Stimulated activated CD8-positive, alpha-beta memory T cell treated with anti-CD3 and anti-CD28 coated beads, Interleukin-12 subunit alpha, Interleukin-12 subunit beta, amount 100 ng/mL, for 1 hour (primary cell): Measurements from ENCODE around the gene CERS5.

Experiments used
- DNase-seq: peaks from one replicate; pipeline ENCODE4 v3.0.0-alpha.2; 2020; ENCODE audit warnings: low read depth

CERS5 gene

GRCh38 chr12:50132505-50133135 is 34.5 kb downstream of the CERS5 start:
- DNase-seq = no peak

GRCh38 chr12:50129290-50129689 is 37.9 kb downstream of the CERS5 start:
- DNase-seq = no peak

- no peak for DNase-seq
Measured at GRCh38 chr12:50127546-50127945, 39.6 kb downstream of the CERS5 start.

- no peak for DNase-seq
Measured at GRCh38 chr12:50123203-50123602, 44.0 kb downstream of the CERS5 start.

GRCh38 chr12:50121641-50122040 is 45.5 kb downstream of the CERS5 start:
- no peak for DNase-seq

GRCh38 chr12:50120953-50121352 is 46.2 kb downstream of the CERS5 start:
- DNase-seq = no peak

GRCh38 chr12:50120521-50120920 is 46.6 kb downstream of the CERS5 start:
- DNase-seq = no peak

GRCh38 chr12:50119387-50119786 is 47.8 kb downstream of the CERS5 start:
- no peak for DNase-seq

- DNase-seq = no peak
Measured at GRCh38 chr12:50117057-50117622, 50.0 kb downstream of the CERS5 start.

GRCh38 chr12:50112456-50113218 is 54.5 kb downstream of the CERS5 start:
- no peak for DNase-seq

- peak; percentile 97 for DNase-seq
Measured at GRCh38 chr12:50111693-50112455, 55.3 kb downstream of the CERS5 start, which contains the start of gene COX14. TSS of gene COX14 (plus strand) at chr12:50112236. CDS start at chr12:50120044, 7,808 bp downstream.

- no peak for DNase-seq
Measured at GRCh38 chr12:50111395-50111692, 55.8 kb downstream of the CERS5 start.

- no peak for DNase-seq
Measured at GRCh38 chr12:50110762-50111351, 56.3 kb downstream of the CERS5 start.

GRCh38 chr12:50110127-50110761 is 56.9 kb downstream of the CERS5 start:
- no peak for DNase-seq

- DNase-seq = no peak
Measured at GRCh38 chr12:50109319-50109718, 57.9 kb downstream of the CERS5 start.

- DNase-seq = no peak
Measured at GRCh38 chr12:50107416-50108268, 59.5 kb downstream of the CERS5 start.

- no peak for DNase-seq
Measured at GRCh38 chr12:50106907-50107306, 60.3 kb downstream of the CERS5 start.

GRCh38 chr12:50105913-50106450 is 61.2 kb downstream of the CERS5 start:
- DNase-seq = no peak

- DNase-seq = no peak
Measured at GRCh38 chr12:50104417-50105366, 62.5 kb downstream of the CERS5 start.
